Measurements from ENCODE around the gene RNF207. TPM values are rescaled to one million over a fixed set of nuclear protein-coding genes. Genes with fewer than 3 reads are reported as not detected.

RNF207 gene
- total and polyA plus RNA-seq, 2 of the 8 experiments (the other 6 are each of a cell fraction or from before 2014, with no cell fraction given) = 3.9 to 5.4 TPM

GRCh38 chr1:6163191-6163972 lies 42.5 kb upstream of the RNF207 start:
- Histone ChIP-seq H3K27me3 (replicated peaks in 1 of 4; ENCODE audit: control insufficient read depth in 3 of 4, extremely low read depth in 1 of 4, insufficient read depth in 3 of 4, low read length in 3 of 4) (no peaks in the 10 kb centered on the region; a peak in 1 of 7 replicates), H2BK20ac (ENCODE audit: low read length) (no peak overlapping the region), H3K4me1 (replicated peaks in 1 of 4; ENCODE audit: control insufficient read depth in 3 of 4, insufficient read depth in 4 of 4, low read length in 3 of 4) (peaks cover 0 to 5% (median 2%) of the 10 kb centered on the region in 4 experiments; a peak in 4 of 7 replicates), H3K36me3 (ENCODE audit: control insufficient read depth in 2 of 4, insufficient read depth in 4 of 4, low read length in 3 of 4) (no peaks in the 10 kb centered on the region), H2AFZ (ENCODE audit: low read length) (no peak overlapping the region), H2BK15ac (ENCODE audit: low read length) (no peak overlapping the region), H3K4me2 (ENCODE audit: insufficient read depth in 1 of 2, low read depth in 2 of 2, low read length in 2 of 2) (no peak overlapping the region), H3K23me2 (ENCODE audit: low read depth, low read length) (no peaks in the 10 kb centered on the region), H2BK12ac (ENCODE audit: low read depth, low read length) (0 out of 2 replicates have a peak overlapping the region, but pooled peaks have one; percentile 9), H3K4ac (replicated peaks; ENCODE audit: insufficient read length, low read depth, low read length) (no peak overlapping the region), H4K20me1 (replicated peaks in 1 of 2; ENCODE audit: control insufficient read depth in 1 of 2, insufficient read depth in 2 of 2, low read length in 2 of 2) (peaks cover 3 to 7% of the 10 kb centered on the region in 2 experiments), H3K56ac (replicated peaks; ENCODE audit: insufficient read length, low read depth, low read length) (no peak overlapping the region), H3K9me3 (ENCODE audit: insufficient read depth in 2 of 2, low read depth in 1 of 2, low read length in 1 of 2) (no peaks in the 10 kb centered on the region), H3K9ac (replicated peaks in 1 of 4; ENCODE audit: extremely low read depth in 1 of 4, low read depth in 3 of 4, low read length in 3 of 4) (no peak overlapping the region), H3K18ac (ENCODE audit: extremely low read depth, low read length) (no peak overlapping the region), H2BK5ac (ENCODE audit: low read depth, low read length) (0 out of 2 replicates have a peak overlapping the region, but pooled peaks have one; percentile 40), H2AK5ac (ENCODE audit: low read depth, low read length) (no peak overlapping the region), H3K14ac (ENCODE audit: insufficient read length) (no peak overlapping the region), H3K4me3 (ENCODE audit: extremely low read depth in 1 of 4, insufficient read depth in 2 of 4, low read depth in 3 of 4, low read length in 4 of 4) (no peak overlapping the region), H4K5ac (ENCODE audit: insufficient read length, low read depth, low read length) (no peak overlapping the region), H3K79me1 (ENCODE audit: low read depth, low read length) (no peaks in the 10 kb centered on the region), H4K91ac (replicated peaks; ENCODE audit: insufficient read length, low read length) (no peak overlapping the region), H2BK120ac (replicated peaks; ENCODE audit: low read depth, low read length) (no peak overlapping the region), H3K79me2 (ENCODE audit: control insufficient read depth in 1 of 2, insufficient read depth in 2 of 2, low read length in 2 of 2) (no peaks in the 10 kb centered on the region), H3K23ac (ENCODE audit: insufficient read length) (no peak overlapping the region), H4K8ac (ENCODE audit: extremely low read depth, insufficient read depth, low read length) (no peak overlapping the region), H3K27ac (ENCODE audit: low read depth, low read length) (no peak overlapping the region)
- no peak for FAIRE-seq
- ChIA-PET POLR2A (ENCODE audit: partially characterized antibody) (no interaction called here), CTCF (ENCODE audit: partially characterized antibody) (interaction anchor here (0.7 to 4.7 kb wide), 9 partner anchors 8 to 124 kb away, joined by 3 to 40 read pairs (median 4); no protein-coding TSS in a partner anchor)
- 85% methylated on average over 15 of the region's 15 CpGs; no CpG with 5 or more reads in 1 of the 2 experiments for WGBS, 2 experiments (ENCODE audit: extremely low coverage in 1 of 2, insufficient coverage in 1 of 2, insufficient read length in 1 of 2, insufficient replicate concordance in 2 of 2, low coverage in 1 of 2, low lambda C conversion rate in 2 of 2, missing lambda C conversion rate in 1 of 2)
- no peak for DNase-seq (ENCODE audit: low read depth in 1 of 2, low spot score in 2 of 2)
- TF ChIP-seq JUN (IDR thresholded peaks at IDR 0.05; ENCODE audit: low read depth, low read length) = no peak
- TF ChIP-seq RFX5 (IDR thresholded peaks at IDR 0.05; ENCODE audit: borderline replicate concordance, low read depth, low read length) = no peak
- no peak for TF ChIP-seq PHF8 (conservative IDR thresholded peaks at IDR 0.05; ENCODE audit: low read depth, low read length)
- no peak for TF ChIP-seq POLR2A (IDR thresholded peaks at IDR 0.05; ENCODE audit: control extremely low read depth in 1 of 2, low read depth in 2 of 2, low read length in 2 of 2)
- TF ChIP-seq RXRA (IDR thresholded peaks at IDR 0.05; ENCODE audit: insufficient read depth, low read depth, low read length) = no peak
- no peak for TF ChIP-seq CBX8 (IDR thresholded peaks at IDR 0.05; ENCODE audit: borderline replicate concordance, low read depth, low read length)
- TF ChIP-seq ATF2 (IDR thresholded peaks at IDR 0.05; ENCODE audit: low read length) = no peak
- no peak for TF ChIP-seq CTCF (IDR thresholded peaks at IDR 0.05; ENCODE audit: control extremely low read depth in 1 of 3, insufficient read depth in 1 of 3, low read depth in 1 of 3, low read length in 3 of 3)
